ENCODE measurements around the gene HOXA5.

The HOXA5 gene

GRCh38 chr7:27131390-27131819 lies 12.1 kb downstream of the HOXA5 start:
- no peak for DNase-seq

DNA sequence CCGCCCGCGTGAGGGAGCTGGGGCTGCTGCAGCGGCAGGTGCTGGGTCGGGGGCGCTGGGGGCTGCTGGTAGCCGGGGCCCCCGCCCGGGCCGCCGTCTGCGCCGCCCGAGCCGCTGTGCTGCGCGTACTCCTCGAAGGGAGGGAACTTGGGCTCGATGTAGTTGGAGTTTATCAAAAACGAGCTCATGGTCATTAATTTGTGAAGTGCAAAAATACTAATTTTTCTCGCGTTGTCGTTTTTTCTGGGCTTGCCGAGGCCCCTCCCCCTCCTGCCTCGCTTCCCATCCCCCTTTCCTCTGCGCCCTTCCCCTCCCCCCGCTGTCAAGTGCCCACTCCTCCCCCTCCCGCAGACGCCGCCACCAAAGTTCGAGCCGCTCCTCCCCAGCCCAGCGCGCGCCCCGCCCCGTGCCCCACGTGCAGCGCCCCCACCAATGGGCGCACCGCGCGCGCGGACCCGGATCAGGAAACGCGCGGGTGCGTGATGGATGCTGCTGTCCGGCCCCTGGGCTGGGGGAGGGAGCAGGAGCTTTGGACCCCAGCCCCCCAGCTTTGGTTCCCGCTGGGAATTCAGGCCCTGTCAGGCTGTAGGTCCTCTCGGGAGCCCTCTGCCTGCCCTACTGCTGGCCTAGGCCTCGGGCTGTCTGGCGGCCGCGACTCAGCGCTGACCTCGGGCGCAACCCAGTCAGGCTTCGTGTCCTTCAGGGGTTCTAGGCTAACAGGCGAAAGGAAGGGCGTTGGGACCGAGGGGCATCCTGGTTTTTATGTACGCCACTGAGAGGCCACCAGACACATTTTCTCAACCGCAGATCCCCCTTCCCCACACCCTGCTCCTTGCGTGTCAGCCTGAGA lies 12.7 kb downstream of the HOXA5 start, which contains the start of gene HOXA4:
Gene HOXA4, minus strand, starts transcription at position 218 of the 850 bp plus-strand sequence. Its CDS starts 24 bp downstream, at position 194.
- peak; percentile 74 for DNase-seq

GRCh38 chr7:27129729-27130539 lies 13.5 kb downstream of the HOXA5 start:
- no peak for DNase-seq

DNA sequence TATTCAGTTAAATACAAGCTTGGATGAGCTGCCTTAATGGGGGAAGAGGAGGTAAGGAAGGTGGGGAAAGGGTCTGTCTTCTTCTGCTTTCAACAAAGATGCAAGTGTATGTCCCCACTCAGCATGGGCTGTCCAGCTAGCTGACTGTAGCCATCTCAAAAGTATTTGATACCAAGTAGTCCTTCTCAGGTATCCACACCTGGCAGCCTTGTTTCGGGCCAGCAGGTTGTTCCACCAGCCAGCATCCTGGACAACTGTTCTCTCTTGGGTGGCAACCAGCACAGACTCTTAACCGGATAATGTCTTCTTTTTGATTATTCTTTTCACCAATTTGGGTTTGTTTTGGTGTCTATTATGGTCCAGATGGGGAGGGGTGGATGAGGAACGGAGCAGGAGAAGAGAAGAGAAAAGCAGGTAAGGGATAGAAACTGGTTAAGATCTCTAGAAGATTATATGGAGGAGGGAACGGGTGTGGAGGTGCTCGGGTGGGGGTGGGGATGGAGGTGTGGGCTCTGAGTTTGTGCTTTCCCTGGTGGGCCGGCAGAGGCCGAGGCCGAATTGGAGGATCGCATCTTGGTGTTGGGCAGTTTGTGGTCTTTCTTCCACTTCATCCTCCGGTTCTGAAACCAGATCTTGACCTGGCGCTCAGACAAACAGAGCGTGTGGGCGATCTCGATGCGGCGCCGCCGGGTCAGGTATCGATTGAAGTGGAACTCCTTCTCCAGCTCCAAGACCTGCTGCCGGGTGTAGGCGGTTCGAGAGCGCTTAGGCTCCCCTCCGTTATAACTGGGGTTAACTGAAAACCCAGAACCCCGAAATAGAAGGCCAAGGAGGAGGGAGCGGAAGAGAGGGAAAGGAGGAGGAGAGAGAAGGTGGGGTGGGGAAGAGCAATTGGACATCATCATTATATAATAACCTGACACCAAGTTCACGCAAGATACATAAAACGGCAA lies 14.4 kb downstream of the HOXA5 start:
- no peak for DNase-seq

- no peak for DNase-seq
Observed at GRCh38 chr7:27128034-27128433, 15.4 kb downstream of the HOXA5 start.

DNA sequence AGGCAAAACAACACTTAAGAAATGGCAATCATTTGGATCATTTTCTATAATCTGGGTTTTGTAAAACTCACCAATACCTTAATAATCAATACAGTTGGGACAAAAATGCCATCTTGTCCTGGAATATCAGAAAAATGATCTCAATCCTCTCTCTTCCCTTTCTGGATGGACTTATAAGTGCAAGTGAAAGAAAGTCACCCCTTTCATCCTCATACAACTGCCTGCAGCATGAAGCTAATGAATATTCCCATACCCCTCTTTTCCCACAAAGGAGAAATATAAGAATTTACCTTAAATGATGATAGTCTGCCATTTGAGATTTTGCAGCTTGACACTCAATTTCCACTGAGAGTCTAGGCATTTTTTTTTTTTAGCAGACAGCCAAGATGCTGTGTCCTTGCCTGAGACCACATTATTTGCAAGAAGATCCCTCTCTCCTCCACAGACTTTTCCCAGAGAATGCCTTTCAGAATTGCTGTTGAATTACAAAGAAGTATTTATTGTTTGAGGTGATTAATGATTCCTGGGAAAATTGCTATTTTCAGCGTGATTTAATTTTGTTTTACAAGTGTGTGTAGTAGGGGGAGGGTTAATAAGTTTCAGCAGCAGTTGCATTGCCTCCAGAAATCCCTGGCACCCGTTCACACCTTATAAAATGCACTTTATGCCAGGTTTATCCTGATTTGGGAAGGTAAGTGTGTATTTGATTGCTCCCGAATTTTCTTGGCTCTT lies 16.7 kb downstream of the HOXA5 start:
- no peak for DNase-seq

GRCh38 chr7:27125986-27126394 lies 17.5 kb downstream of the HOXA5 start:
- no peak for DNase-seq

DNA sequence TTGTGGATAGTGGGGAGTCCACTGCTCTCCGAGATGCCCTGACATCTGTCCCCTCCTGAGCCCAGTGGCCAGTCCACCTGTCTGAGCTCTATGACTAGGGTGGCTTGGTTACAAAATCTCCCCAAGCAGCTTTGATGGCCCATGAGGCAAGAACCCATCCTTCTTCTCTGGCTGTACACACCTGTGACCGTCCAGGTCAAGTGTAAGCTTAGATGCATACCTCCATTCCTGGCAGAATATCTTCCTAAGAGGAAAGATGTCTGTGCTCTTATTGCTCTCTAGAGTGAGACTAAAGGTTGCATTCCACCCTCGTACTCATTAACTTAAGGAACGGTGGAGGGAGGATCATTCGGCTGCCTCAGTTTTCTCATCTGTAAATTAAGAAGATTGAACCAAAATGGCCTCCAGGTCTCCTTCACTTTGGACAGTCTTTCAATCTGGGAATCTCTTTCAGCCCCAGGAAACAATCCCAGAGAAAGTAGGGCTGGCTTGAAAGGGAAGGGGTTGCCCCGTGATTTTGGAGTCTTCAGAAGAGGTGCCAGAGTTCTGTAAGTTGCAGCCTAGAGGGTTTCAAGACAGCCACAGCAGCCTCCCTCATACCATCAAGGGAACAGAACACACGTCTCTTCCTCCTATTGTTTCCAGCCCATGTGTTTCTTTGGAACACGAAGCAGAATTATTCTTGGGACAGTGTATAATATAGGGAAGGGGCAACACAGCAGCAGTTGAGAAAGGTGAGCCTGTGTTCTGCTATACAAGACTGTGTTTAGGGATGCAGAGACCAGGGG lies 18.4 kb downstream of the HOXA5 start:
- no peak for DNase-seq

DNA sequence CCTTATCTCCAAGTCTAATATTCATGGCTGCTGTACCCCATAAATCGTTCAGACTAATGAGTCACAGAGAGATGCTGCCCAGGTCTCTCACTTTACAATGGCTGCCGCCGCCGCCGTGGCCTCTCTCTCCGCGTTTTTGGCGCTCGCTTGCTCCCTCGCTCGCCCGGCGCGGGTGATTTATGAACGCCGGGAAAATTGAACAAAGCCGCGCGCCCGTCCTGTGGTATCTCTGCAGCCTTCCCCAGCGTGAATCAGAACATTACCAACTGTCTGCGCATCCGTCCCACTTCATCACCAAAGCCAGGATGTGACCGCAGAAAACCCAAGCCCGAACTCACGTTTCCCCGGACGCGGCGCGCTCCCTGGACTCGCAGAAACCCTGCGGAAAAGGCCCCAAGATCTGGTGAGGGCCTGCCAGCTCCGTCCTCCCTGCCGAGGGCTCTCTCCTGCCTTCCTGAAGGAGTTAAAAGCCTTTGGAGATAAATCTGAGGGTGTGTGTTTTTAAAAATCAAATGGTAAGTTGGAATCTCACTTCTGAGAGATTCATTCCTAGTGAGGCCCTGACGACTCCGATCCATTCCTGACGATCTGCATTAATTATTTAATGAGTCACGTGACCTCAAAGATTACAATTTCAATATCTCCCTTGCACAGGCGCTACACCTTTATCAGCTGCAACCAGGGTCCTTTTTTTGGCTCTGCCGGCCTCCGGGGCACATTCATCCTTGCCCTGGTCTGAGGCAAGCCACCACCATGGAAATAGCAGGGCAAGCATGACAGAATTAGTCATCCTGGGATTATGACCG lies 19.2 kb downstream of the HOXA5 start:
- no peak for DNase-seq

DNA sequence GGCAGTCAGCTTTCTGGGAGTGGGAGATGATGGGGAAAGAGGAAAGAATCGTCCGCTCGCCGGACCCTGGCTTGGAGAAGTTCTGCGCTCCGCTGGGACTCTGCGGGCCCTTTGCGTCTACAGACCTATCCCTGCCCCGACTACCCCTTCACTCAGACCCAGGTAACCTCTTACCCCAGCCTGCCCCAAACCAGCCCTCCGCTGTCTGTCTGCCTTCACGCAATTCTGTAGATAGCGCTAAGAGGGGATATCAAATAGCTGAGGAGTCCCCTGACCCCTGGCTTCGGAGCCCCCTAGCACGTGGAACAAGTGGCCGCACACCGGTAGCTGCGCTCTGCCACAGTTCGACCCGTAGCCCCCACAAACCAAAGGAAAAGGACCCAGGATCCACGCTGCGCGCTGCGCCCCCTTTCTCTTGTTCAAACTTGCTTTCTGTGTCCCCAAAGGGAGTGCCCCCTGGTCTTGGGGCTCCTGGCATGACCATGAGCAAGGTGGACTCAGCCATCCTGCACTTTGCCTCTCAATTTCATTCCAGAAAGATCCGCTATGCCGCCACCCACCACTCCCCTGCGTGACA lies 19.9 kb downstream of the HOXA5 start:
- DNase-seq, result no peak

DNA sequence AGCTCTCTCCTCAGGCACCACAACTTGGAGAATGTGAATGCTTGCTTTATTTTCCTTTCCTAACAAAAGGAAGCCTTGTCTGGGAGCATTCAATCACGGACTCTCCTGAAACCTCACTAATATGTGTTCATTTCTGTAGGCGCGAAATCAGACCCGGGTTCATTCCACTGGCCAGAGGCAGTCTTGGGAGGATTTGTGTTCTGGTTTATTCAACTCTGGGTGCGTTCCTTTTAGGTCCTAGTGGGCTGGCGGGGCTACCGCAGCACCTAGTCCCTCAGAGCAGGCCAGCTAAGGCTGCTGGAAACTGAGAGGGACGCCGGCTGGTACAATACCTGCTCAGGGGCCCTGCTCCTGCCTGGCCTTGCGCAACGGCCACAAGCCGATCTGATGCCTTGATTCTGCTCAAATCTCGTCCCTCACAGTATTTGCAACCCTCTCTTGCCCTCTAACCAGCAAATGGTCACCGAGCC lies 20.4 kb downstream of the HOXA5 start:
- no peak for DNase-seq

GRCh38 chr7:27122077-27122910 lies 21.2 kb downstream of the HOXA5 start:
- no peak for DNase-seq

GRCh38 chr7:27121684-27122076 lies 21.8 kb downstream of the HOXA5 start:
- DNase-seq, result no peak

GRCh38 chr7:27119412-27119911 lies 24.0 kb downstream of the HOXA5 start:
- DNase-seq, result no peak

- no peak for DNase-seq
Observed at GRCh38 chr7:27118580-27118979, 24.9 kb downstream of the HOXA5 start.

DNA sequence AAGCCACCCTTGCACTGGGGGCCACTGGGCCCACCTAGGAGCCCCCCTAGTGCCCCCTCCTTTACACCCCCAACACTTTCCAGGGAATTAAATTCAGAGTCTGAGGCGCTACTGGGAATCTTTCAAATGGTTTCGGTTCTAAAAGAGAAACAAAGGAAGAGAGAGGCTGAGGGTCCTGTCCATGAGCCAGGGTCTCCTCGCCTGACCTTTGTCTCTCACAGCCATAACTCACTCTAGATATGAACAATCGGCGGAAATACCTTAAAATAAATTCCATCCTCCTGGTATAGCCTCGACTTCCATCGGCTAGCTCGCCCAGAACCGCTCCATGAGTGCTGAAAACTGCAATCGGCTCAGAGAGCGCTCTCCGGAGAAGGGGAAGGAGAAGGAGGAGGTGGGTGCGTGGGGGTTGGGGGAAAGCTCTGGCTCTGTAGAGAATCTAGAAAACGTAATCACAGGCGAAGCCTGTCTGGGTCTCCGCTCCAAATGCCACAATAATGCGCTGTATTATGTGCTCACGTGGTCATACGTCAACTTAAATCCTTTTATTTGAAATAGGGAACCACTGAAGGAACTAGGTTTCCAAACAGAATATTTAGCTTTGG lies 25.5 kb downstream of the HOXA5 start:
- DNase-seq, result no peak

DNA sequence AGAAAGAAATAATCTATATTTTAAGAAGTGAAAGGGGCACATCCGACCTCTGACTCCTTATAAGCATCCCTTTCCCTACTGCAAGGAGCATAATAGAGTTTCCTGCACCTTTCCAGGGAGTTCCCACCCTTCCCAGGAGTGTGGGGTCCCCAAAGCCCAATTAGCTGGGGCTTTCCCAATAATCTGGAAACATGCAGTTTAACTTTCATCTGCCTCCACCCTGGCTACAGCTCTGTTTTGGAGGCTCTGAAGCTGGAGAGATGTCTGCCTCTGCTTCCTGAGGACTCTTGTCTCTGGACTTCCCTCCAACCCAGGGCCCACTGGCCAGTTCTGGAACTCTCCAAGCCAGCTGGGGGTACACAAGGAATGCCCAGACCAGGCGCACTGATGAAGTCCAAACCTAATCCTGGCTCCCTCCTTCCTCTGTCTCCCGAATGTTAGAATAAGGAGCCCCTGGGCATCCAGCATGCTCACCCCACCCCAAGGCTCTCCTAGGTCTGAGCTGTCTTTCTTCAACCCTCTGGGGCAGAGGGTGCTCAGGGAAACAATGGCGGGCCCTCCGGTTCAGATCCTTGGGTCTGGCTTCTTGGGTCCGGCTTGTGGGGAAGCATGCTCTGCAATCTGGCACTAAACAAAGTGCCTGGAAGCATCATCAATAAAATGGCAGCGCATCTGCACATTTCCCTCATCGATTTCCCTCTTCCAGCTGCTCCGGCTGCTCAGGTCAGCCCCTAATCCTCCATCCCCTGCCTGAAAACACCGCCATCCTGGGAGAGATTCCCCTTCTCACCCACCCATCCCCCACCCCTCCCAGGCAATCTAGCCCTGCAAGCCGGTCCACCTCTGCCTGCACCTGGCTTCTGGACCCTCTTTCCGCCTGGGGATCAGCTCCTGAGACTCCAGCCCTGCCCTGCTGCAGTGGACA lies 26.3 kb downstream of the HOXA5 start:
- no peak for DNase-seq
